GM18508 (cell line): ENCODE results near the gene MAP1LC3B2.
"Not testable (repeated sequence)": the region's sequence is repeated elsewhere in the genome, so short reads cannot be mapped to it uniquely, and the experiment has no call there.

ENCODE experiments used
- ATAC-seq: cut with Tn5 transposase; IDR thresholded peaks from one replicate; pipeline ENCODE4 v1.9.1; 2021; ENCODE audit warnings: moderate number of reproducible peaks; ENCODE audit not compliant: insufficient read depth, unreplicated experiment

MAP1LC3B2 gene

GRCh38 chr12:116556964-116557698, 2.0 kb upstream of the MAP1LC3B2 start:
- ATAC-seq, result no peak

GRCh38 chr12:116558280-116559161, 660 bp upstream of the MAP1LC3B2 start:
- ATAC-seq, result no peak

- ATAC-seq, result no peak
Measured at GRCh38 chr12:116561181-116561821, 2.1 kb downstream of the MAP1LC3B2 start.

- no peak for ATAC-seq
Measured at GRCh38 chr12:116562090-116562489, 2.9 kb downstream of the MAP1LC3B2 start.

GRCh38 chr12:116563262-116563661, 4.1 kb downstream of the MAP1LC3B2 start:
- ATAC-seq, result no peak

GRCh38 chr12:116564080-116564479, 4.9 kb downstream of the MAP1LC3B2 start:
- no peak for ATAC-seq

GRCh38 chr12:116565221-116565620, 6.0 kb downstream of the MAP1LC3B2 start:
- ATAC-seq, result not testable (repeated sequence)

GRCh38 chr12:116565963-116566362, 6.8 kb downstream of the MAP1LC3B2 start:
- no peak for ATAC-seq

GRCh38 chr12:116568203-116568602, 9.0 kb downstream of the MAP1LC3B2 start:
- no peak for ATAC-seq

- ATAC-seq, result no peak
Measured at GRCh38 chr12:116571089-116571488, 11.9 kb downstream of the MAP1LC3B2 start.

GRCh38 chr12:116573776-116574175, 14.6 kb downstream of the MAP1LC3B2 start:
- no peak for ATAC-seq

- ATAC-seq, result not testable (repeated sequence)
Measured at GRCh38 chr12:116575754-116576153, 16.6 kb downstream of the MAP1LC3B2 start.

- no peak for ATAC-seq
Measured at GRCh38 chr12:116577154-116577561, 18.0 kb downstream of the MAP1LC3B2 start.

GRCh38 chr12:116578051-116578450, 18.9 kb downstream of the MAP1LC3B2 start:
- no peak for ATAC-seq

- no peak for ATAC-seq
Measured at GRCh38 chr12:116582610-116583009, 23.4 kb downstream of the MAP1LC3B2 start.

- no peak for ATAC-seq
Measured at GRCh38 chr12:116583129-116583694, 24.0 kb downstream of the MAP1LC3B2 start.

GRCh38 chr12:116587270-116587669, 28.1 kb downstream of the MAP1LC3B2 start:
- ATAC-seq, result no peak

- no peak for ATAC-seq
Measured at GRCh38 chr12:116588390-116589028, 29.3 kb downstream of the MAP1LC3B2 start.

GRCh38 chr12:116589581-116589980, 30.4 kb downstream of the MAP1LC3B2 start:
- ATAC-seq, result no peak

- ATAC-seq, result no peak
Measured at GRCh38 chr12:116590561-116590960, 31.4 kb downstream of the MAP1LC3B2 start.
